Liver (tissue), 9 donors: ENCODE measurements around the gene SLC38A4. TPM values are rescaled to one million over a fixed set of nuclear protein-coding genes. Genes with fewer than 3 reads are reported as not detected.

ENCODE experiments used
- DNase-seq: peaks from one replicate; pipeline ENCODE4 v3.0.0-alpha.2; 2017; ENCODE audit warnings: low spot score
- H3K27ac ChIP-seq, 2 donors: one replicate each; pipeline ENCODE4 v1.7.0; 2013; ENCODE audit warnings: inconsistent platforms in 2 of 2, low read length in 2 of 2, control low read depth in 1 of 2, low read depth in 1 of 2, mild to moderate bottlenecking in 1 of 2
- H3K27me3 ChIP-seq, 4 donors: one replicate each; pipeline versions ENCODE4 v1.6.1 to v1.7.0; 2013; ENCODE audit warnings: low read length in 3 of 4, inconsistent platforms in 1 of 4, mild to moderate bottlenecking in 1 of 4, moderate library complexity in 1 of 4; ENCODE audit not compliant: control insufficient read depth in 4 of 4, insufficient read depth in 4 of 4
- H3K36me3 ChIP-seq, 4 donors: one replicate each; pipeline versions ENCODE4 v1.6.1 to v1.7.0; 2013; ENCODE audit warnings: low read length in 3 of 4, mild to moderate bottlenecking in 3 of 4, low read depth in 1 of 4, moderate library complexity in 1 of 4; ENCODE audit not compliant: control insufficient read depth in 4 of 4, insufficient read depth in 3 of 4
- H3K4me1 ChIP-seq, 4 donors: one replicate each; pipeline versions ENCODE4 v1.6.1 to v1.7.0; 2013; ENCODE audit warnings: low read length in 3 of 4, mild to moderate bottlenecking in 3 of 4, moderate library complexity in 1 of 4; ENCODE audit not compliant: control insufficient read depth in 4 of 4, insufficient read depth in 4 of 4
- H3K4me3 ChIP-seq, 3 donors: one replicate each; pipeline versions ENCODE4 v1.6.1 to v1.7.0; 2013; ENCODE audit warnings: low read length in 3 of 3, control low read depth in 1 of 3, low read depth in 1 of 3, mild to moderate bottlenecking in 1 of 3
- H3K9ac ChIP-seq, 2 donors: one replicate each; pipeline ENCODE4 v1.7.0; 2013; ENCODE audit warnings: low read length in 2 of 2, mild to moderate bottlenecking in 2 of 2, moderate library complexity in 2 of 2, control low read depth in 1 of 2, low read depth in 1 of 2
- H3K9me3 ChIP-seq, 4 donors: one replicate each; pipeline versions ENCODE4 v1.6.1 to v1.7.0; 2013; ENCODE audit warnings: low read length in 3 of 4; ENCODE audit not compliant: control insufficient read depth in 4 of 4
- CTCF ChIP-seq: fragments of 150-350 bp; IDR thresholded peaks from 2 replicates; pipeline ENCODE4 v1.5.1; 2017; ENCODE audit warnings: improper control_type of control experiment, low read depth, low read length; ENCODE audit not compliant: missing input control
- FOXA1 ChIP-seq: IDR thresholded peaks from 2 replicates; pipeline ENCODE4 v1.6.1; 2016; ENCODE audit warnings: antibody characterized with exemption
- HNF4A ChIP-seq, 2 donors: conservative IDR thresholded peaks; 2 replicates each; pipeline ENCODE4 v1.6.1; 2016; ENCODE audit warnings: antibody characterized with exemption in 2 of 2, mild to moderate bottlenecking in 2 of 2
- HNF4G ChIP-seq: IDR thresholded peaks from 2 replicates; pipeline ENCODE4 v1.6.1; 2016; ENCODE audit warnings: antibody characterized with exemption
- NR2F2 ChIP-seq: IDR thresholded peaks from 2 replicates; pipeline ENCODE4 v1.6.1; 2016; ENCODE audit warnings: antibody characterized with exemption
- RAD21 ChIP-seq, 2 donors: IDR thresholded peaks; 2 replicates each; pipeline ENCODE4 v1.6.1; 2016; ENCODE audit warnings: antibody characterized with exemption in 2 of 2, mild to moderate bottlenecking in 2 of 2
- REST ChIP-seq: IDR thresholded peaks from 2 replicates; pipeline ENCODE4 v1.6.1; 2016; ENCODE audit warnings: antibody characterized with exemption, mild to moderate bottlenecking
- RXRA ChIP-seq, 2 donors: IDR thresholded peaks; 2 replicates each; pipeline ENCODE4 v1.6.1; 2017 to 2018; ENCODE audit warnings: antibody characterized with exemption in 2 of 2, mild to moderate bottlenecking in 1 of 2
- SP1 ChIP-seq: IDR thresholded peaks from 2 replicates; pipeline ENCODE4 v1.6.1; 2018; ENCODE audit warnings: antibody characterized with exemption, mild to moderate bottlenecking
- TAF1 ChIP-seq: conservative IDR thresholded peaks from 2 replicates; pipeline ENCODE4 v1.6.1; 2016; ENCODE audit warnings: antibody characterized with exemption, mild to moderate bottlenecking
- YY1 ChIP-seq: IDR thresholded peaks from 2 replicates; pipeline ENCODE4 v1.6.1; 2016; ENCODE audit warnings: antibody characterized with exemption, mild to moderate bottlenecking
- WGBS: extraction: QIAGEN DNeasy Blood & Tissue Kit; methylation state at CpG from one replicate; pipeline ENCODE4 v1.1.7; 2013; 5-methylcytosine and 5-hydroxymethylcytosine counted together
- polyA plus RNA-seq, 2 donors: library from polyadenylated mRNA; stranded (reverse) in 1 of 2; unstranded in 1 of 2; fragments of 200-250 nt in 1 of 2; fragments of >200 nt in 1 of 2; fragmentation: Nextera tagmentation in 1 of 2; extraction: Ambion mirVana in 1 of 2; gene quantifications; one replicate each; pipeline versions ENCODE4 v1.2.1 to v1.2.3, GENCODE V29; 2013 to 2015
- total RNA-seq, 2 donors: library from RNA; depleted of rRNA; stranded (reverse); fragments of >200 nt; gene quantifications; one replicate each; pipeline ENCODE4 v1.2.3, GENCODE V29; 2014
- donor health status: healthy.
- donor health status: healthy.
- donor health status: healthy.
- donor health status: healthy.
- donor health status: healthy.

Gene SLC38A4
- total and polyA plus RNA-seq, 4 donors = 92.0 to 389 (median 169) TPM

- Histone ChIP-seq H3K9me3 (no peaks in the 10 kb centered on the region), H3K9ac (peak overlapping the region; percentile 3 to 4), H3K4me3 (peak overlapping the region; percentile 62 to 85 (median 73)), H3K4me1 (peaks cover 1 to 35% (median 18%) of the 10 kb centered on the region in 4 donors), H3K36me3 (no peaks in the 10 kb centered on the region), H3K27me3 (no peaks in the 10 kb centered on the region), H3K27ac (peak overlapping the region; percentile 76 to 85)
- 6% methylated on average over 28 of the region's 28 CpGs for WGBS
- DNase-seq = no peak
- TF ChIP-seq YY1 (no peak), RAD21 (IDR thresholded peaks at IDR 0.05) (no peak), HNF4G (no peak), CTCF (no peak), SP1 (no peak), REST (no peak), FOXA1 (no peak), RXRA (IDR thresholded peaks at IDR 0.05) (no peak), TAF1 (no peak)
Measured at GRCh38 chr12:46830731-46831334, 5.0 kb upstream of the SLC38A4 start.

- no peak overlapping the region for H3K27ac ChIP-seq
- 72% methylated on average over 2 of the region's 2 CpGs for WGBS
- peak overlapping the region; percentile 30 to 69 (median 59) for H3K4me3 ChIP-seq
- no peaks in the 10 kb centered on the region for H3K27me3 ChIP-seq
- no peak for DNase-seq
- peaks cover 0 to 3% (median 1%) of the 10 kb centered on the region in 4 donors for H3K36me3 ChIP-seq
- H3K9me3 ChIP-seq = no peaks in the 10 kb centered on the region
- TF ChIP-seq TAF1 (no peak), RXRA (IDR thresholded peaks at IDR 0.05) (peak in 1 of 2 donors; percentile 34)
- H3K4me1 ChIP-seq = peaks cover 7 to 41% (median 25%) of the 10 kb centered on the region in 4 donors
- peak overlapping the region; percentile 19 to 30 for H3K9ac ChIP-seq
Measured at GRCh38 chr12:46824709-46825108, 1.1 kb downstream of the SLC38A4 start.

GRCh38 chr12:46818642-46819041 lies 7.2 kb downstream of the SLC38A4 start:
- Histone ChIP-seq H3K9me3 (no peaks in the 10 kb centered on the region), H3K36me3 (peaks cover 0 to 3% (median 1%) of the 10 kb centered on the region in 4 donors), H3K9ac (no peak overlapping the region), H3K4me3 (no peak overlapping the region), H3K27ac (peak overlapping the region; percentile 31 to 55), H3K4me1 (peaks cover 9 to 40% (median 28%) of the 10 kb centered on the region in 4 donors), H3K27me3 (no peaks in the 10 kb centered on the region)
- peak in 1 of 2 donors; percentile 42 for TF ChIP-seq HNF4A (conservative IDR thresholded peaks at IDR 0.05)
- TF ChIP-seq NR2F2 = no peak
- DNase-seq = no peak
